ENCODE results near the gene CCSAP.
"Not testable (repeated sequence)": the region's sequence is repeated elsewhere in the genome, so short reads cannot be mapped to it uniquely, and the experiment has no call there.

The CCSAP gene

DNA sequence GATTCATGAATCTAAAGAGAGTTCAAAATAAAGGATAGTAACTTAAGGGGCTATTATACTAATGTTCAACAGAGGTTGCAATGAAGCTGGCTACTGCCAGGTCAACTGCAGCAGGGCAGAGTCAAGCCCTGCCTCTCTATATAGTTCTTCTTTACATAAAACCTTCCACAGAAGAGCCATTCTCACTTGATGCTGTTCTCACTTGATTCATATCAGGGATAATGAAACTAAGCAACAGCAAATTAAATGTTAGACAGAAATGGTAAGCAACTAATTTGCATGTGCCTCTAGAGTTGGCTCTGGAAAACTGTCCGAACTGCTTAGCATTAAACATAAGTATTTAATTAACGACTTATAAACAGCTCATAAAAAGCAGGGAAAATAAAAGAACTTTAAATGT lies 17.4 kb downstream of the CCSAP start:
- no peak for FAIRE-seq

DNA sequence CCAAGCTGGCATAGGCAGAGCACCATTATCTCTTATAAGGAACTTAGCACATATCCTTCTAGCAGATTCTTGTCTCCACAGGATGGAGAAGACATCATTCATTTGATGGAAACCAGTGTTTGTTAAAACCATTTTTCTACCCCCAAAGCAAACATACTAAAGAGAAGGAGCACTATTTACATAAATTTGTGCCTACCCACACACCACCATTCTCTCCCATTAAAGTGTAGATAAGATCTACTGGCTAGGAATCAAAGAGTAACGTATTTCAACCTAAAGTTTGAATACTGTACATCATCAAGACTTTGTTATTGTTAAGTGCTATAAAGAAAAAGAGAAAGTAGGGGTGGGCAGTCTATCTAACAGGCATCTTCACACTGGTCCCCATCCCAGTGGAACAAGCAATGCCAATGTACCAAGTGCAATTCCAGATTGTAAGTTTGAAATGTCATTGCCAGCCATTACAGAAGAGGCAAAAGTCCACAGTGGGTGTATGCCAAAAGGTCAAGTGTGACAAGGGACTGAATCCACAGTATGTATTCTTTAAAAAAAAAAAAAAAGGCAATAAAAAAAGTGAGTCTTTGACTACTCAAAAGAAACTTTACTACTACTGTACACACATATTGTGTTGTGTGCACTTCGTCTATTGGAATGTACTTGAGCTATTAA lies 18.8 kb downstream of the CCSAP start:
- no peak for FAIRE-seq

DNA sequence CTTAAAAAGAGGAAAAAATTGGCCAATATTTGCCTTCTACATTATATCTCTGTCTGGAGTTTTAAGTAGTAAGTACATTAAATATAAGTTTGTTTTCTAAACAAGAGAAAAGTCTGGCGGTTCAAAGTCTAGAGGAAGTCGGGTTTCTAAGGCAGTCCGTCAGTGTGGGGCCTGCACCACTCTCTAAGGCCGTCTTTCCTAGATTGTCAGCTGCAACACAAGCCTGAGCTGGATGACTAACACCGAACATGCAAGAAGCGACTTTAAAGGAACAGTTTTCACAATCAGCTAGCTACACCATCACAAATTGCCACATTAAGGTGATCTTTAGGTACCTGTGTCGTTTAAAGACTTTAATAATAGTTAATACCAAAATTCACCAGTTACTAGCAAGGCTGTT lies 19.6 kb downstream of the CCSAP start:
- no peak for FAIRE-seq

DNA sequence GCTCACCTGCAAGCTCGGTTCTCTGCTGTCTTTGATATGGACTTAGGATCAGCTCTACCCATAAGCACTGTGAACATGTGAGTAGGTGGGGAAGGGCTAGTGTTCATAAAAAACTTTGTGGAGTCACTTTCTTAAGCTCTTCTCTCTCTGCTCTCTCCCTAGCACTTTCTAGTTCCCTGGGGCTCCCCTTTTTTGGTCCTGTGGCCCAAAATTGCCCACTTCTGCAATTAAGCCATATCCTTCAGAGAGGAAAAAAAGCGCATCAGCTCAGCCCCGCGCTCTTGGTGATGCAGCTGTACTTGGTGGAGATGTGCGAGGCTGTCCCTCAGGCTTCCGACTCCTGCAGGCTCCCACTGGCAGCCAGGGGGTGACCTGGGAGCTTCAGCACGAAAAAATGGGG lies 23.4 kb downstream of the CCSAP start:
- no peak for FAIRE-seq

DNA sequence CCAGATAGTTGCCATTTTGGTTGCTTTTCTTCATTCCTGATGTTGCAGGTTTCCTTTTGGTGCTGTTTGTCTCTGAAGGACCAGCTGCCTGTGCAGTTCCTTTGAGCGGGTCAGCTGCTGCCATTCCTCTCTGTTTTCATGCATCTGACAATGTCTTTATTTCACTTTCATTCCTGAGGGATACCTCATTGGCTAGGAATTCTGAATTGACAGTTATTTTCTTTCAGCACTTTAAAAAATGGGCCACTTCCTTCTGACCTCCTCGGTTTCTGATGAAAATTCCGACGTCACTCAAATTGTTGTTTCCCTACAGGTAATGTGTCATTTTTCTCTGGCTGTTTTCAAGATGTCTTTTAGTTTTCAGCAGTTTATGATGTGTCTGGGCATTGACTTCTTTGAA lies 24.8 kb downstream of the CCSAP start:
- no peak for FAIRE-seq

DNA sequence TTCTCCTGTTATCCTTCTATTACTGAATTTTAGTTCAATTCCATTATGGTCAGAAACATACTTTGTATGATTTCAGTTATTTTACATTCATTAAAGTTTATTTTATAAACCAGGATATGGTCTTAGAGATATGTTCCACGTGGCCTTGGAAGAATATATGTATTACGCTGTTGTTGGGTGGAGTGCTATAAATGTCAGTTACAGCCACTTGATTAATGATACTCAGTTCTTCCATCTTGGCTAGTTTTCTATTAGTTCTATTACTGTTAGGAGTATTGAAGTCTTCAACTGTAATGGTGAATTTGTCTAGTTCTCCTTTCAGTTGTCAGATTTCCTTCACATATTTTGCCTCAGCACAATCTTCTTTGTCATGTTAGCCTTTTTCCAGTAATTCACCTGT lies 26.7 kb downstream of the CCSAP start:
- FAIRE-seq, result no peak

DNA sequence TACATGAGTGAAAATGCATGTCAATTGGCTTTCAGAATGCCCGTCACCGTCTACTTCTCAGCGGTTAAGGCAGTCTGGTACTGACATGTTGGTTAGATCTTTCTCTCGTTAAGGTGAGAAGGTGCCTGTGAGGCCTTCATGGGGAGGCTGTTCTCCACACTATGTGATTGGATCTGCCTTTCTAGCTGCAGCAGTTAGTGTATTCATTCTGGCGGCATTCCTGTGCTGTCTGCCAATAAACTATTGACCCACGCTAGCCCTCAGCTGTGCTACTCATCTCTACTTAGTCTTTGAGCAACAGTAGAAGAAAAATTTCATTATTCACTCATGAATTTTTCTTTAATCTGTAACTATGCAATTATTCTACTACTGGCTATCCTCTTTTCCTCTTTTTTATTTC lies 32.0 kb downstream of the CCSAP start:
- no peak for FAIRE-seq

DNA sequence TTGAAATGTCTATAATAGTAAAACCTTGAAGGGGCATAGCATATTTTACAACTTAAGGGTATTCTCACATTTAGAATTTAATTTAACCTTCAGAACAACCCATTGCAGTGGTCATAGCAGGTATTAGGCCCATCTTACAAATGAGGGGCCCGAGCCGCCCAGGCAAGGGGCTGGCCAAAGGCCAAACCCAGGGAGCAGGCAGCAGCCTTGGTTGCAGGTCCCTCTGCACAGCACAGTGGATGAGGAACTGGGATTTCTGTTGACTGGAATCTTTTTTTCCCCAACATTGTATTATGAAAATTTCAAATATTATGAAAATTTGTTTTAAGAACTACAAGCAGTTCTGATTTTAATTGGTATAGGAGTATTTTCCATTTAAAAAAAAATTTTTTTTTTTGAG lies 33.2 kb downstream of the CCSAP start:
- no peak for FAIRE-seq

DNA sequence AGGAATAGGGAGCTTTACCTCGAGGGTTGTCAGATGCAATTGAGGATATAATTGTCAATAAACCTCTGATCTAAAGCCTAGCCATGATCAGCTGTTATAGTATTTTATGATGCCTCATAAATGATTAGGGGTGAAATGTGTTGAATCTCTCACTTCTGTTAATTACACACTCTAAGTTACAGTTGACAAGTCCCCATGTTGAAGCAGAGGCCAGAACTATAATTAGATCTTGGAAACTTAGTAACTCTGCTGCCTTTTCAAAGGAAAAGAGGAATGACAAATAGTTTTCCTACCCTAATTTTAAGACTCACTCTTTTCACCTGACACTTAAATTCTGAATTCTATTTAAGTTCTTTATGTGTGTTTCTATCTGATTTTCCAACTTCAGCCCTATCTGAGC lies 33.8 kb downstream of the CCSAP start:
- FAIRE-seq, result no peak

DNA sequence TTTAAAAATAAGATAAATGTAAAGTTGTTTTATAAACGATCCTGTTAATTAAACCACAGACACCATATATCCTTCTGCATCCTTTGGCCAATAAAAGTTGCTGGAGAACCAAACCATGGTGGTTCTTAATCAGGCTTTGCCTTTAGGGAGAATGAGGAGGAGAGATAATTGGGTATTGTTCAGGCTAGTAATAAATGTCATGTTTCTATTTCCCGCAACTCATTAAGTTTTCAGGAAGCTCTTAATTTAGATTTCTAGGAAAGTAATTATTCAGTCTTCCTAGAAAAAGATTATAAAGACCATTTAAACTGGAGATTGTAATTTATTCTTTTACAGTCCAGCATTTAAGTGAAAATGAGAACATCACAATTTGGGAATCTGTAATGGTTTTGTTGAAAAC lies 37.5 kb downstream of the CCSAP start:
- no peak for FAIRE-seq

DNA sequence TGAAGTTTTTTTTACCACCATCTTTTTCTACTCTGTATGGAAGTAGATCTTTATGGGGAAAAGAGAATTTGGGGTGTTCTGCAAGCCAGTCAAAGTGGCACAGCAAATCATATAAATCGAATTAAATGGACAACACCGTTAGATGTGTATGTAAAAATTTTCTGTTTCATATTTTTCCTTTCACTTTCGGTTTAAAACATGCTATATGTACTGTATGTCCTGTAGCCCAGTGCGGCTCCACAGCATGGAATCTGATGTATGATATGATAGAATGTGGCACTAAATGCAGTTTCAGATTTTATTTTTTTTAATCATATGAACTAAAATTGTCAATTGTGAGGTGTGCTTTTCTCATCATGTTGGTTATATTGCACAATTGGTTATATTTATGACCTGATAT lies 39.0 kb downstream of the CCSAP start:
- FAIRE-seq, result no peak

DNA sequence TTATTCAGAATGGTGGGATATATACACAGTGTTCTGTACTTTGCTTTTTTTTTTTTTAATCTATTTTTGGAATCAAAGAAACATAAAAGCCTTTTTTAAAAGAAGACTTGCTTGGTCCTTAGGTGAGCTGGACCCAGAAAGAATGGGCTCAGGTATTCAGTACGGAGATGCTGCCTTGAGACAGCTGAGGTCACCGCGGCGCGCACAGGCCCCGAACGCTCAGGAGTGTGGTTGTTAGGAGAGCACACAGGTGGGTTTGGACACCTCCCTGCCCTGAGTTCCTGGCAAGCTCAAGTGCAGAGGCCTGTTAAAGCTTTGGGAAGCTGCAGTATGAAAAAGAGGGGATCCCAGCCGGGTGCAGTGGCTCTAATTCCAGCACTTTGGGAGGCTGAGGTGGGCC lies 40.1 kb downstream of the CCSAP start:
- FAIRE-seq, result no peak

DNA sequence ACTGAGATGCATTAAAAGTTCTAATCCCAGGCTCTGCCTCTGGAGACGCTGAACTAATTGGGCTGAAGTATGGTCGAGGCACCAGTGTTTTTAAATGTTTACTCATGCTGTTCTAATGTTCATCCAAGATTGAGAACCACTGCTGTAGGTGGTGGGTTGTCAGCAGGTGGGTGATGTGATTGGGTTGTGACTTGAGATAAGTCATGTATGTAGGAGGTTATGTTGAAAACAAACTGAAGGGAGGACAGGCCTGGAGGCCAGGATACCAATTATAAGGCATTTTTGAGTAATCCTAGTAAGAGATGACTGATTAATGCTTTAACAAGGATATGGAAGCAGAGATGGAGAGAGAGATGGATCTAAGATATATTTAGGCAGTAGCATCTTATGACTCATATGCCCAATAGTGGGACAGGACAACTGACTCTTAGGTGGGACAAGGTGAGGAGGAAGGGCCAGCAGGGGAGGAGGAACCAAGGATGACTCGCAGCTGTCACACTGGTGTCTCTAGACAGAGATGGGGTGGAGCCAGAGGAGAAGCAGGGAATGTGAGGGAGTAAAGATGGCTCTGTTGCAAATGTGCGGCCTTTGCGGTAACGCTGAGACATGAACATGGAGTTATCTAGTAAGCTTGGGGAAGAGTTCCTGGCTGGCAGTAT lies 42.6 kb downstream of the CCSAP start:
- no peak for FAIRE-seq

DNA sequence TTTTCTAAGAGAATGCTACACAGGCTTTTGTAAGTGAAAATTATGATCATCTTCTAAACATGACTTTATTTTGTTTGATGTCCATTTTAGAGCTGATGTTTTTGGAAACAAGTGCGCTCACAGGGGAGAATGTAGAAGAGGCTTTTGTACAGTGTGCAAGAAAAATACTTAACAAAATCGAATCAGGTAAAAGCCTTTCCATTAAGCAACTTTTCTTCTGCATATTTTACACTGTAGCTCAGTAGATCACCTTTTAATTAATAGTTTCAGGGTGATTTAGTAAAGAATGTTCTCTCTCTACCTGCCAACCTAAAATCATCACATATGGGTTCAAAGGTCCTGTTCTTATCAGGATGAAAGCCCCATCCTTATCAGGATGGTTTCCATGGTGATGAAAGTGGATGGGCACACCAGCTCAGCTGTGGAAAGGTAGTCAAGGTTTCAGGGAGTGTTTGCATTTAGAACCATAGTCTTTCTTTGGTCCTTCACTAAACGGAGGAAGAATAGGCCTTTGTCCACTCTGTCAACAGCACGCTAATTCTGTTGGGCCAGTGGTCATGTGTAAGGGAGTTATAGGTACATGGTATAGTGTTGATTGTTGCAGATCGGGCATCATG lies 43.9 kb downstream of the CCSAP start:
- FAIRE-seq, result no peak

DNA sequence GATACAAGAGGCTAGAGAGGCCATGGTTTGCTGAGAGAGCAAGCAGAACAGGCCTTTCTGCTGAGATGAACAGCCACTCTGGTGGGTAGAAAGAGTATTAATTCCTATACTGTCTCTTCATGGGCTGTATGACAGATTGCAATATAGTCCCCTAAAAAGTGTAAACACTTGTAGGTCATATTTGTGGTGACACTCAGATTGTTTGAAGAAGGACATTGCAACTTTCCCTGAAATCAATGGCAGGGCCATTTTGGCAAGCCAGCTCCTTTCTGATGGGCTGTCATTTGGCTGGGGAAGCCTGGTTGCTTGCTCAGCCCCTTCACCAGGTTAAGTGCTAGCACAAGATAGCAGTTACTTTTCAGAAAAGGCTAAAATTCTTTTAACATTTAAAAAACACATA lies 44.4 kb downstream of the CCSAP start:
- FAIRE-seq, result no peak

DNA sequence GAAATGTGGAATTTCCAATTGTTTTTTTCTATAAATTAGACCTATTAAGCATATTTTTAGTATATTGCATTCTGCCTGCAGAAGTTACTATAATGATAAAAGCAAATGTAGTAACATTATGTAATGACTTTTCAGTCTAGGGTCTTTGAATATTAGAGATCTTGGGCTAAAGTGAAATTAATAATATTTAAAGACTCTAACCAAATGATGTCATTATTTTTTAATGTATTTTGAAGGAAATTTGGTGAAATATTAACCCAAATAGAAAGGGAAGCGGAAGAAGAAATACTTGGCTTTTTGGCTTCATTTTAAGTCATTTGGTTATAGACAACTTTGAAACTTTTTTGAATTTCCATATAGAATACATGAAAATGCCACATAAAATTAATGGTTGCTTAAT lies 45.1 kb downstream of the CCSAP start:
- FAIRE-seq, result no peak

DNA sequence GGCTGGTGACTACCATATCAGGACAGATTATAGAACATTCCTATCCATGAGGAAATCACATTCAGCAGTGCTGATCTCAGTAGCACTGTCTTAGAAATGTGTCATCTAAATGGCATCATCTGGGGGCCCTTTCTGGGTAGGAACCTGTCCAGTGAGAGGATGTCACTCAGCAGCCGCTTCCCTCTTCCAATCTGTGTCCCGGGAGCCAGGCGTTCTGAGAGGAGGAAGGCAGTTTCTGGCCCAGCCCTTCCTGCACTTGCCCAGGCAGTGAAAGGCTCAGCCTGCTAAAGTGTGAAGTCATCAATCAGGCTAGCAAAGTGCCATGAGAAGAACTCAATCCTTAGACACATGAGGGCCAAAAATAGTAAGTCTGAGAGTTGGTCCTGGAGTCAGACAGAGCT lies 46.3 kb downstream of the CCSAP start:
- FAIRE-seq, result no peak

DNA sequence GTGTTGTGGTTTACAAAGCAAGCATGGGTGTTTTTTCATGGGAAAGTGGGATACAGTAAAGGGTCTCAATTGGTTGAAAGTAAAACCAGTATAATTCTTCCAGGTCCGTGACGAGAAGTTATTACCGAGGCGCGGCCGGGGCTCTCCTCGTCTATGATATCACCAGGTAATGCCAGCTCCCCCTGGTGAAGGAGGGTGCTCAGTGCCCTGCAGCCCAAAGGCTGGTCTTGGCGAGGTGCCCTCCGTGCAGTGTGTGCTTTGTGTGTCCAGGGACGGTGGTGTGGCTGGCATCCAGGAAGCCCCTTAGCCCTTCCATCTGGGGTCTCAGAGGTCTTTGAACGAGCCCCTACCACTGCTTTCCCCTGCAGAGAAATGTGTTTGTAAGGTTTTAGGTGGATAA lies 47.1 kb downstream of the CCSAP start:
- no peak for FAIRE-seq

DNA sequence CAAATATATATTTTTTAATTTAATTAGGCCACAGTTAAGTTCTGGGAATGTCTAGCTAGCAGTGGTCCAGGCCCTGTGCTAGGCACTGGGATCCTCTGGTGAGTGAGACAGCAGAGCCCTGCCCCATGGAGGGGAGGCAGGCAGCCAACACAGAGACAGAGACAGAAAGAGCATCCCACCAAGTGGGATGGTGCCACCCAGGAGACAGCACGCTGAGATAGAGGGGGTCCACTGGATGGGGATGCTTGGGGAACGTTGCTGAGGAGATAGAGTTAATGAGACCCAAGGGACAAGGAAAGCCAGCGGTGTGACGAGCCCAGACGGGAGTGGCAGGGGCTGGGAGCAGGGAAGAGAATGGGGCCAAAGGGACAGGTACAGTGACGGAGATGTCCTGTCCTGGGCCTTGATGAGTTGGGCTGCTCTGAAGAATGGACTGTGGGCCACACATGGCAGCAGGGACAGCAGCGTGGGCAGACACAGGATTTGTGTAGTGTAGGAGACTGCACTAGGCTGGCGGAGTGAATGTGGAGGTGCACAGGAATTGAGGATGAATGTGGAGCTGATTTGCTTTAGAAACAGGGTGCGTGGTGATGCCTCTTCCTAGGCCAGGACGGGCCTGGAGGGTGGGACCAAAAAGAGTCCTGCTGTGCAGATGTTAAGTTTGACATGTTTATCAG lies 49.2 kb downstream of the CCSAP start:
- FAIRE-seq, result no peak

DNA sequence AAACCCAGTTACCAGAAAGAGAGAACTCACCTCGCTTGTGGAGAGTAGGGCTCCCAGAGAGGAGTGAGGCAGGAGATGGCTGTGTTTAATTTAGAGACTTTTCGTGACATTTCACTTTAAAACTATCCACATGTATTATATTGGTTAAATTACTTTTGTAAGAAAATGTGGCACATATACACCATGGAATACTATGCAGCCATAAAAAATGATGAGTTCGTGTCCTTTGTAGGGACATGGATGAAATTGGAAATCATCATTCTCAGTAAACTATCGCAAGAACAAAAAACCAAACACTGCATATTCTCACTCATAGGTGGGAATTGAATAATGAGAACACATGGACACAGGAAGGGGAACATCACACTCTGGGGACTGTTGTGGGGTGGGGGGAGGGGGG lies 51.2 kb downstream of the CCSAP start:
- FAIRE-seq, result not testable (repeated sequence)

DNA sequence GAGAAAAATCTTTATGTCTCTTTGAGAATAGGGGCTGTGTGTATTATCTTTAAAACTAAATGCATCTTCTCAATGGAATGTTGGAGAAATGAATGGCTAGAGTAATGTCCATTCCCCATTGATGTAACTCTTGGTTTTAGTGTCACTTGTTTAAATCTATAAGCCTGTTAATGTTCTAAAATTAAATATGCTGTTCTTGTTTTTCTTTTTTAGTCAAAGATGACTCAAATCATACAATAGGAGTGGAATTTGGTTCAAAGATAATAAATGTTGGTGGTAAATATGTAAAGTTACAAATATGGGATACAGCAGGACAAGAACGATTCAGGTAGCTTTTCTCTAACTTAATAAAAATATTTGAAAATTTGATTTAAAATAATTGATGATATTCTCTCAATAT lies 54.3 kb downstream of the CCSAP start:
- no peak for FAIRE-seq

DNA sequence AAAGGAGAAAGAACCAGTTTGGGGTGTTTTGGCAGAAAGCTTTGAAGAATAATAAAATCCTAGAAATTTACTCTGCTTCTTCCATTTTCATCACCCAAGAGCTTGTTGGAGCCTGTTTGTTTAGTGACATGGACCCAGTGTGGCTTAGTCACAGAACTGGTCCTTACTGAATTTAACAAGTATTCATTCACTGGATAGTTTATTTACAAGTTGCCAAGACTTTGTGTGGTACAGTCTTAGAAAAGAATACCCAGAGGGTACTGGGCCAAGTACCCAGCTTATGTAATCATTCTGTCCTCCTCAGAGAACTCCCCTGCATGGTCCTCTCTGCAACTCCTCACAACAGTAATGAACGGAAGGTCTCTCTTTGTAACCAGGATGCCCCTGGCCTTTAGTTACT lies 55.6 kb downstream of the CCSAP start:
- no peak for FAIRE-seq

DNA sequence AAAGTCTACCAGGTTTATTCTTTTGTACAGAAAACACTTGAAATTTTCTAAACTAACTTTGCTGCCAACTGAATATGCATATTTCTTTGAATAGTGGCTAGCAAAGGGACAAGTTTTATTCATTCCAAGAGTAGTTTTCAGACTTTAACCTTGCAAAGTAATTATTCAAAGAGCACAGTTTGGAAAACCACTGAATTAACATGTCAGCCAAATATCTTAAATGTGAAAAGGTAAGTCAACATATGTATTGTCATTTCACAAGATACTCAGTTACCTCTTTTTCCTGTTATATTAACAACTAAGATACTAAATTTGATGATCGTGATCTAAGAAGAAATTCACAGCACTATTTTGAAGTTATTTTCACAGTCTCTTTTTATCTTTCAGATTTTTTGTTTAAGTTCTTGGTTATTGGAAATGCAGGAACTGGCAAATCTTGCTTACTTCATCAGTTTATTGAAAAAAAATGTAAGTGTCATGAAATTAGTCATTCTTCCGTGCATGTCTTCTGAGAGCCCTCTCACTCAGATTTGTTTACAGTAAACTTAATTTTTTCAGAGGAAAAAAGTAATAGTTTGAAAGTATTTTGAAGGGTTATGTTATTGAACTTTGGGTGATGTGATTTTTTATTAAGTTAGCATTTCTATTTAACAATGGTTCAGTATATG lies 56.6 kb downstream of the CCSAP start:
- no peak for FAIRE-seq
